ENCODE measurements around the gene LIPC. TPM values are rescaled to one million over a fixed set of nuclear protein-coding genes. Genes with fewer than 3 reads are reported as not detected.

LIPC gene
- polyA plus RNA-seq, 1 of the 3 experiments (the other 2 are of a cell fraction): not detected

GRCh38 chr15:58556541-58556940 lies 124.8 kb downstream of the LIPC start:
- TF ChIP-seq GATA2 (CRISPR knock-in tag; IDR thresholded peaks at IDR 0.05) (no peak), MEF2A (IDR thresholded peaks at IDR 0.05; ENCODE audit: borderline replicate concordance, low read depth) (no peak), RFX5 (IDR thresholded peaks at IDR 0.05; ENCODE audit: low read length) (no peak)
- DNase-seq: no peak
- H3K9me3 ChIP-seq: no peaks in the 10 kb centered on the region
- H3K9me2 ChIP-seq: no peaks in the 10 kb centered on the region
- 91% methylated on average over 3 of the region's 3 CpGs for WGBS (ENCODE audit: low lambda C conversion rate)
- no peaks in the 10 kb centered on the region for H3K36me3 ChIP-seq (replicated peaks in 1 of 2; ENCODE audit: control insufficient read depth in 1 of 2, insufficient read depth in 2 of 2, low read length in 1 of 2)
- no peak overlapping the region for H3K4me3 ChIP-seq (ENCODE audit: low read depth in 2 of 2, low read length in 1 of 2)
- H3K27me3 ChIP-seq (ENCODE audit: insufficient read depth): no peaks in the 10 kb centered on the region; the same call in 1 of the 2 replicates
- H3K79me2 ChIP-seq (ENCODE audit: insufficient read depth): no peaks in the 10 kb centered on the region
- ChIA-PET POLR2A (no interaction called here), CTCF (interaction anchor here (0.6 kb wide), 1 partner anchor 12 kb away, joined by 4 read pairs; no protein-coding TSS in a partner anchor)
- H3F3A ChIP-seq (replicated peaks; ENCODE audit: insufficient read depth): no peaks in the 10 kb centered on the region
- H3K4me2 ChIP-seq: no peak overlapping the region
- no peak overlapping the region for H3K9ac ChIP-seq
- H3K27ac ChIP-seq (ENCODE audit: low read depth in 2 of 2, low read length in 1 of 2): no peak overlapping the region
- peaks cover 4 to 5% of the 10 kb centered on the region in 2 experiments; a peak in 1 of 4 replicates for H3K4me1 ChIP-seq (ENCODE audit: control insufficient read depth in 1 of 2, insufficient read depth in 2 of 2, low read depth in 1 of 2, low read length in 1 of 2)
- H2AFZ ChIP-seq (ENCODE audit: low read depth): no peak overlapping the region
- H4K20me1 ChIP-seq (ENCODE audit: insufficient read depth): no peaks in the 10 kb centered on the region

GRCh38 chr15:58558777-58559176 lies 127.0 kb downstream of the LIPC start:
- TF ChIP-seq MEF2A (IDR thresholded peaks at IDR 0.05; ENCODE audit: borderline replicate concordance, low read depth): no peak
- no peak for TF ChIP-seq TAF1 (IDR thresholded peaks at IDR 0.05; ENCODE audit: borderline replicate concordance, low read depth, low read length)
- TF ChIP-seq FOXM1 (IDR thresholded peaks at IDR 0.05; ENCODE audit: low read depth): no peak
- TF ChIP-seq, protein P1, sequence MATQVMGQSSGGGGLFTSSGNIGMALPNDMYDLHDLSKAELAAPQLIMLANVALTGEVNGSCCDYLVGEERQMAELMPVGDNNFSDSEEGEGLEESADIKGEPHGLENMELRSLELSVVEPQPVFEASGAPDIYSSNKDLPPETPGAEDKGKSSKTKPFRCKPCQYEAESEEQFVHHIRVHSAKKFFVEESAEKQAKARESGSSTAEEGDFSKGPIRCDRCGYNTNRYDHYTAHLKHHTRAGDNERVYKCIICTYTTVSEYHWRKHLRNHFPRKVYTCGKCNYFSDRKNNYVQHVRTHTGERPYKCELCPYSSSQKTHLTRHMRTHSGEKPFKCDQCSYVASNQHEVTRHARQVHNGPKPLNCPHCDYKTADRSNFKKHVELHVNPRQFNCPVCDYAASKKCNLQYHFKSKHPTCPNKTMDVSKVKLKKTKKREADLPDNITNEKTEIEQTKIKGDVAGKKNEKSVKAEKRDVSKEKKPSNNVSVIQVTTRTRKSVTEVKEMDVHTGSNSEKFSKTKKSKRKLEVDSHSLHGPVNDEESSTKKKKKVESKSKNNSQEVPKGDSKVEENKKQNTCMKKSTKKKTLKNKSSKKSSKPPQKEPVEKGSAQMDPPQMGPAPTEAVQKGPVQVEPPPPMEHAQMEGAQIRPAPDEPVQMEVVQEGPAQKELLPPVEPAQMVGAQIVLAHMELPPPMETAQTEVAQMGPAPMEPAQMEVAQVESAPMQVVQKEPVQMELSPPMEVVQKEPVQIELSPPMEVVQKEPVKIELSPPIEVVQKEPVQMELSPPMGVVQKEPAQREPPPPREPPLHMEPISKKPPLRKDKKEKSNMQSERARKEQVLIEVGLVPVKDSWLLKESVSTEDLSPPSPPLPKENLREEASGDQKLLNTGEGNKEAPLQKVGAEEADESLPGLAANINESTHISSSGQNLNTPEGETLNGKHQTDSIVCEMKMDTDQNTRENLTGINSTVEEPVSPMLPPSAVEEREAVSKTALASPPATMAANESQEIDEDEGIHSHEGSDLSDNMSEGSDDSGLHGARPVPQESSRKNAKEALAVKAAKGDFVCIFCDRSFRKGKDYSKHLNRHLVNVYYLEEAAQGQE (IDR thresholded peaks at IDR 0.05; ENCODE audit: low read depth, low read length): no peak
- TF ChIP-seq, protein P2, sequence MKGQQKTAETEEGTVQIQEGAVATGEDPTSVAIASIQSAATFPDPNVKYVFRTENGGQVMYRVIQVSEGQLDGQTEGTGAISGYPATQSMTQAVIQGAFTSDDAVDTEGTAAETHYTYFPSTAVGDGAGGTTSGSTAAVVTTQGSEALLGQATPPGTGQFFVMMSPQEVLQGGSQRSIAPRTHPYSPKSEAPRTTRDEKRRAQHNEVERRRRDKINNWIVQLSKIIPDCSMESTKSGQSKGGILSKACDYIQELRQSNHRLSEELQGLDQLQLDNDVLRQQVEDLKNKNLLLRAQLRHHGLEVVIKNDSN (IDR thresholded peaks at IDR 0.05; ENCODE audit: borderline replicate concordance, low read depth): no peak
- TF ChIP-seq TEAD4 (IDR thresholded peaks at IDR 0.05; ENCODE audit: borderline replicate concordance, insufficient read depth): no peak
- TF ChIP-seq RAD21 (IDR thresholded peaks at IDR 0.05; ENCODE audit: low read length): no peak
- no peak for TF ChIP-seq ELF1 (IDR thresholded peaks at IDR 0.05)
- no peak for TF ChIP-seq SIN3A (IDR thresholded peaks at IDR 0.05; ENCODE audit: borderline replicate concordance, low read depth, low read length)
- TF ChIP-seq FOXJ3 (CRISPR knock-in tag; IDR thresholded peaks at IDR 0.05): no peak
- TF ChIP-seq YY1 (IDR thresholded peaks at IDR 0.05; ENCODE audit: low read depth): no peak
- no peak for TF ChIP-seq EP300 (IDR thresholded peaks at IDR 0.05; ENCODE audit: borderline replicate concordance in 1 of 2, low read depth in 1 of 2, low read length in 1 of 2)
- TF ChIP-seq POLR2AphosphoS5 (IDR thresholded peaks at IDR 0.05; ENCODE audit: low read depth, low read length): no peak
- TF ChIP-seq EZH2phosphoT487 (IDR thresholded peaks at IDR 0.05; ENCODE audit: borderline replicate concordance, low read depth): no peak
- TF ChIP-seq, protein P3, sequence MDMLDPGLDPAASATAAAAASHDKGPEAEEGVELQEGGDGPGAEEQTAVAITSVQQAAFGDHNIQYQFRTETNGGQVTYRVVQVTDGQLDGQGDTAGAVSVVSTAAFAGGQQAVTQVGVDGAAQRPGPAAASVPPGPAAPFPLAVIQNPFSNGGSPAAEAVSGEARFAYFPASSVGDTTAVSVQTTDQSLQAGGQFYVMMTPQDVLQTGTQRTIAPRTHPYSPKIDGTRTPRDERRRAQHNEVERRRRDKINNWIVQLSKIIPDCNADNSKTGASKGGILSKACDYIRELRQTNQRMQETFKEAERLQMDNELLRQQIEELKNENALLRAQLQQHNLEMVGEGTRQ (IDR thresholded peaks at IDR 0.05; ENCODE audit: borderline replicate concordance, low read depth, low read length): no peak
- no peak for TF ChIP-seq NFIC (IDR thresholded peaks at IDR 0.05; ENCODE audit: borderline replicate concordance)
- no peak for TF ChIP-seq RFX5 (IDR thresholded peaks at IDR 0.05; ENCODE audit: low read length)
- TF ChIP-seq ZBTB33 (IDR thresholded peaks at IDR 0.05; ENCODE audit: borderline replicate concordance, low read depth): no peak
- TF ChIP-seq JUND (IDR thresholded peaks at IDR 0.05): no peak
- Histone ChIP-seq H3K4me2 (no peak overlapping the region), H3K36me3 (replicated peaks in 1 of 2; ENCODE audit: control insufficient read depth in 1 of 2, insufficient read depth in 2 of 2, low read length in 1 of 2) (no peaks in the 10 kb centered on the region), H3K79me2 (ENCODE audit: insufficient read depth) (no peaks in the 10 kb centered on the region), H3K4me3 (ENCODE audit: low read depth in 2 of 2, low read length in 1 of 2) (no peak overlapping the region), H3K9me2 (no peaks in the 10 kb centered on the region), H4K20me1 (ENCODE audit: insufficient read depth) (no peaks in the 10 kb centered on the region), H3K27ac (ENCODE audit: low read depth in 2 of 2, low read length in 1 of 2) (no peak overlapping the region), H3K27me3 (ENCODE audit: insufficient read depth) (no peaks in the 10 kb centered on the region; the same call in 1 of the 2 replicates), H3K9ac (no peak overlapping the region), H2AFZ (ENCODE audit: low read depth) (no peak overlapping the region), H3K4me1 (ENCODE audit: control insufficient read depth in 1 of 2, insufficient read depth in 2 of 2, low read depth in 1 of 2, low read length in 1 of 2) (peaks cover 0 to 4% of the 10 kb centered on the region in 2 experiments; a peak in 1 of 4 replicates), H3F3A (replicated peaks; ENCODE audit: insufficient read depth) (no peaks in the 10 kb centered on the region), H3K9me3 (no peaks in the 10 kb centered on the region)
- 78% methylated on average over 1 of the region's 1 CpG for WGBS (ENCODE audit: low lambda C conversion rate)
- ChIA-PET POLR2A (no interaction called here), CTCF (interaction anchor here (1.0 kb wide), 1 partner anchor 10 kb away, joined by 3 read pairs; no protein-coding TSS in a partner anchor)
- DNase-seq: no peak
